Lower leg skin (tissue), 4 donors: ENCODE results near the gene FLNC. TPM values are rescaled to one million over a fixed set of nuclear protein-coding genes. Genes with fewer than 3 reads are reported as not detected.

Experiments
- DNase-seq, 2 donors: peaks; one replicate each; pipeline ENCODE4 v3.0.0-alpha.2; 2019; ENCODE audit warnings: low spot score in 2 of 2
- H3K4me3 ChIP-seq: fragments of 200-600 bp; sonication (generic); 2 replicates; pipeline ENCODE4 v1.5.1; 2017; ENCODE audit warnings: mild to moderate bottlenecking, low read depth; ENCODE audit not compliant: poor library complexity, severe bottlenecking
- POLR2A ChIP-seq, 2 donors: fragments of 450-650 bp; IDR thresholded peaks; one replicate each; pipeline ENCODE4 v1.6.1; 2016 to 2017; ENCODE audit warnings: antibody characterized with exemption in 2 of 2, mild to moderate bottlenecking in 1 of 2, moderate library complexity in 1 of 2
- WGBS, 2 donors: methylation state at CpG; one replicate each; pipeline ENCODE4 v1.1.5; 2018; 5-methylcytosine and 5-hydroxymethylcytosine counted together
- intact Hi-C: fragments of 100-400 bp; cut with DNase I; formaldehyde crosslinking; loops from one replicate; pipeline ENCODE4 v1.15.0; 2023; ENCODE audit warnings: low total_unique reads
- total RNA-seq, 4 donors: library from RNA; depleted of rRNA; stranded (reverse); fragments of >200 nt; gene quantifications; one replicate each; pipeline ENCODE4 v1.1.0, GENCODE V29; 2016
- TF ChIP-seq, protein P1 (sequence below), 3 donors: fragments of 450-650 bp; IDR thresholded peaks; one replicate each; pipeline ENCODE4 v1.5.1; 2016; ENCODE audit warnings: antibody characterized with exemption in 3 of 3, mild to moderate bottlenecking in 3 of 3, moderate library complexity in 2 of 3

FLNC gene
- total RNA-seq, 4 donors from 2014 or later, result 5.0 to 11.1 (median 6.2) TPM

DNA sequence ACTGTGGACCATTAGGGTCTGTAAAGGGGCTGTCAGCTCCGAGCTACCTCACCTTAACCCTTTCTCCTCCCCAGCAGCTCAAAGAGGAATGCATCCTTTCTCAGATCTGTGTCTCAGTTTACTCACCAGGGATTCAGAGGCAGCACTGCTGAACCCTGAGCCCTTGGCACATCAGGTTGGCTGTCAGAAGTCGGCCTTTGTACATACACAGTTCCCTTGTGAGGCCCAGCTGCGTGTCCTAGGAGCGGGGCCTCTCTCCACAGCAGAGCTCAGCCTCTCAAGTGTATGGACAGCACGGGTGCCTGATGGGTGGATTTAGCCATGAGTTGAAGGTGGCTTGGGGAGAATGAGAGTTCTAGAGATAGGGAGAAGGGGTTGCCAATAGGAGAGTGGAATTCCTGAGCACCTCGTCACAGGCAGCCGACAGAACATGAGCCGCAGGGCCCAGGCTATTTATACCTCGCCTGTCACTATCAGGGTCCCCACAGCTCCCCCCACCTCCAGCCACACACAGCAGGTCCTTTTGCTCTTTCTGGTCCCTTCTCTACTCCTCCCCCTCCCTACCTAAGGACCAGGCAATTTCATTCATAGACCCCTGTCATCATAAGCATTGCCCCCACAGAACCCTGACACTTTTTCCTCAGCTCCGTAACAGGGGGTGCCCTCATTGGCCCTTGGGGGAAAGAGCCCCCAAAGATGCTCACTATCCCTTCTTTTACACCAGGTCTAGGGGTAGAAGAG is 2.1 kb upstream of the FLNC start:
- WGBS, 2 donors, result 80 to 83% methylated on average over 10 of the region's 10 CpGs
- no peak for DNase-seq
- intact Hi-C loops, result no loop called here
- no peak overlapping the region for H3K4me3 ChIP-seq
- TF ChIP-seq, protein P1, sequence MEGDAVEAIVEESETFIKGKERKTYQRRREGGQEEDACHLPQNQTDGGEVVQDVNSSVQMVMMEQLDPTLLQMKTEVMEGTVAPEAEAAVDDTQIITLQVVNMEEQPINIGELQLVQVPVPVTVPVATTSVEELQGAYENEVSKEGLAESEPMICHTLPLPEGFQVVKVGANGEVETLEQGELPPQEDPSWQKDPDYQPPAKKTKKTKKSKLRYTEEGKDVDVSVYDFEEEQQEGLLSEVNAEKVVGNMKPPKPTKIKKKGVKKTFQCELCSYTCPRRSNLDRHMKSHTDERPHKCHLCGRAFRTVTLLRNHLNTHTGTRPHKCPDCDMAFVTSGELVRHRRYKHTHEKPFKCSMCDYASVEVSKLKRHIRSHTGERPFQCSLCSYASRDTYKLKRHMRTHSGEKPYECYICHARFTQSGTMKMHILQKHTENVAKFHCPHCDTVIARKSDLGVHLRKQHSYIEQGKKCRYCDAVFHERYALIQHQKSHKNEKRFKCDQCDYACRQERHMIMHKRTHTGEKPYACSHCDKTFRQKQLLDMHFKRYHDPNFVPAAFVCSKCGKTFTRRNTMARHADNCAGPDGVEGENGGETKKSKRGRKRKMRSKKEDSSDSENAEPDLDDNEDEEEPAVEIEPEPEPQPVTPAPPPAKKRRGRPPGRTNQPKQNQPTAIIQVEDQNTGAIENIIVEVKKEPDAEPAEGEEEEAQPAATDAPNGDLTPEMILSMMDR (IDR thresholded peaks at IDR 0.05), result no peak
- TF ChIP-seq POLR2A (IDR thresholded peaks at IDR 0.05), result no peak

DNA sequence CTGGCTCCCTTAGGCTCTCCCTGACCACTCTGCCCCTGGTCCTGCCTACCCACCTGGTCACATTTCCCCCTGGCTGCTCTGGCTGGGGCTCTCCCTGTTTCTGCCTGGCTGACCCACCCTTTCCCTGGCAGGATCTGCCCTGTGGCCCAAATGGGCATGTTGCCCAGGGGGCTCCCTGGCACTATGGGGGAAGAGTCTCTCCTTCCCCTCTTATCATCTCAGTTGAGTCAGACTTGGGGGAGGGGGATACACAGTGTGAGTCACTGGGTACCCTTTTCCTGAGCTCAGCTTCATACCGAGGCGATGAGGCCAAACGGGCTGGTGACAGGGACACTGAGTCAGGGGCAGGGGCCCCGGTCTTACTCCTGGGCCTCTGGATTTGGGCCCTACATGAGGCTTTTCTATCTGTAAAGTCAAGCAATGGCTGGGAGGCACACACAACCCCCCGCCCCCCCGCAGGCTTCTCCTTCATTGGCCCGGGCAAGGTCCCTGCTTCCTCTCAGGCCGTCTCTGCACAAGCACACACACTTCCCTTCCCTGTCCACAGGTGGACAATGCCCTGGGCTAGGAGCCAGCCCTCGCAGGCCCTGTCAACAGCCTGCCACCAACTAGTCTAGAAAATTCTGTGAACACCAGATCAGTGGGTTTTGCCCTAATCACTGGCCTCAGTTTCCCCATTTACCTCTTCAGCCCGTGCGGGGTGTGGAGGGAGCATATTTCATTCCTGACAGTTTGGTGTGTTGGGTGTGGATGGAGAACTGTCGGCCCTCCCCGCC is 627 bp upstream of the FLNC start:
- intact Hi-C loops, result no loop called here

DNA sequence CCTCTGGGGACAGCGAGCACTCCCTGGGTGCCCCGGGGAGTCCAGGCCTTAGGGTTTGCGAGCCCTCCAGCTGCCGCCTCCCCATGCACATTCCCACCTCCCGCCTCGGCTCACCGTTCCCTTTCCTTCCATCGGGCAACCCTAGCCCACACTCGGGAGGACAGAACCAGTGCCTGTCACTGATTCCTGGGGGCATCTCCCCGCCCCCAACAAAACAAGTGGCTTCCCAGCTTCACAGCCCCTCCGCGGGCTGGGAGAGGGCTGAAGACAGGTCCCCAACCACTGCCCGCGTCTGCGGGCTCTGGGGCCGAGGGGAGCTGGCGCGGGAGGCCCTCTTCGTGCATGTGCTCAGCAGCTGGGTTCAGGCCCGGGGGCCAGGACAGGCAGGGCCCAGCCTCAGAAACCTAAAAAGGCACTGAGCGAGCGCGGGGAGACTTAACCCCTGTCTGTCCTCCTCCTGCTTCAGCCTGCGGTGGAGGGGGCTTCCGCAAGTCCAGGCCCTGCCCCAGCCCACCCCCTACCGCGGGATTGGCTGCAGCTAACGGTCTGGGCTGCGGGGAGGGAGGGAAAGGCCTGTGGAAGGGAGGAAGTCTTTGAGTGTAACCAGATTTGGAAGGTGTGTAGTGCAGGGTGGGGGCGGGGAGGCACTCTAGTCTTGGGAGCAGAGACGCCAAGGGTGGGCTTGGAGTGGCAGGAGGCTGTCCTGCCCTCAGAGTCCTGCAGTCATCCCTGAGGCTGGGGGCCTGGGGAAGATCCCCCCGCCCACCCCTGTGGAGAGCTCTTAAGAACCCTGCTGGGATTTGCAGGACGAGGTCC is 1.2 kb downstream of the FLNC start:
- 28 to 33% methylated on average over 24 to 31 of the region's 33 CpGs for WGBS, 2 donors
- intact Hi-C loops, result no loop called here
- DNase-seq, result no peak

More for the DNA sequence above, 627 bp upstream of the FLNC start:
- TF ChIP-seq, protein P1 (IDR thresholded peaks at IDR 0.05), result no peak
- DNase-seq, result no peak
- H3K4me3 ChIP-seq, result no peak overlapping the region
- WGBS, 2 donors, result 29 to 38% methylated on average over 11 to 12 of the region's 13 CpGs

DNA sequence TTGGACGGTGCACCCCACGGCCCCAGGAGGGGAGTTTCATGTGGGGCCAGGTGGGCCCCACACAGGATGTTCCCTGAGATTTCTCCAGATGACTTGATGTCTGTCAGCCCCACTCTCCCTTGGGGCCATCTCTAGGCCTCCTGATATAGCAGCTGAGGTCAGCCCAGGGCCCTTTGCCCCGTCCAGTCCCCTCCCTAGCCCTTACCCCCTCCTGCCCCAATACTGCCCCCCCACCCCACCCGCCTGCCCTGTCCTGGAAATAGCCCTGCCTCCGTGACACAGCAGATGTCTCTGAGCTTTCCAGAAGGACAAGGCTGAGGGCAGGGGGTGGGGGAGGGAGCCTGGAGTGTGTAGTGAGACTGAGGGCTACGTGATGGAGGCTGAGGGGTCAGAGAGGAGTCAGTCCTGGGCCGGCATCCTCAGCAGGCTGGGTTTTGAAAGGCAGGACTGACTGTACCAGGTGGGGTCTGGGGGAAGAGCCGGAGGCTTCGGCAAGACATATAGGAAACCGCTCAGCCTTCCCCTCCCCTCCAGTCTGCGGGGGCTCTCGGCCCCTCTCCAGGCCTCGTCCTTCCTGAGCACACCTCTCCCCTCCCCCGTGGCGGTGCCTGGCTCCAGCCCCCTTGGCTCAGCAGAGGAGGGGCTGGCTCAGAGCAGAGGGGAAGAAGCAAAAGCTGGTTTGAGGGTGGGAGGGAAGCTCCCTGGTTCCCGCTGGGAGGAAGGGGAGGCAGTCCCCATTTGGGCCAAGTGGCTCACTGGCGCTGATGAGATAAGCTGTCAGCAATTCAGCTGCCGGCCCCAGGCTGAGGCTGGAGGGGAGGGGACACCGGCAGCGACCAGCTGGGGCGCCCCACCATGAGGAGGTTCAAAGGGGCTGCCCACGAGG is 2.0 kb downstream of the FLNC start:
- intact Hi-C loops, result no loop called here
- H3K4me3 ChIP-seq, result no peak overlapping the region
- no peak for TF ChIP-seq POLR2A (IDR thresholded peaks at IDR 0.05)
- no peak for DNase-seq
- 21 to 37% methylated on average over 12 to 19 of the region's 22 CpGs for WGBS, 2 donors

More for the DNA sequence above, 1.2 kb downstream of the FLNC start:
- no peak for TF ChIP-seq POLR2A (IDR thresholded peaks at IDR 0.05)
- TF ChIP-seq, protein P1 (IDR thresholded peaks at IDR 0.05), result no peak
- H3K4me3 ChIP-seq, result peak overlapping the region; percentile 4

DNA sequence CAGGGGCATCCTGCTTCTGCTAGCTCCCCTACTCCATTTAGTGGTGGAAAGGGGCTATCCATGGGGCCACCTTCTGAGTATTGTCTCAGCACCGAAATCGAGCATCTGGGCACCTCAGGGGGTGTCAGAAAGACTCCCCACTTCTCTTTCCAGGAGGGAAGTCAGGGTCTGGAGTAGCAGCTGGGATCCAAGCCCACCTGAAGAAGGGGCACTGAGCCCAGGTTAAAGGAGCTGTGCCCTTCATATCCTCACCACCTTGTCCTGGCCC is 2.6 kb downstream of the FLNC start:
- TF ChIP-seq, protein P1 (IDR thresholded peaks at IDR 0.05), result no peak
- TF ChIP-seq POLR2A (IDR thresholded peaks at IDR 0.05), result no peak
- WGBS, 2 donors, result 30 to 36% methylated on average over 2 of the region's 2 CpGs
- intact Hi-C loops, result no loop called here
- no peak for DNase-seq
- no peak overlapping the region for H3K4me3 ChIP-seq
